ENCODE measurements around the gene MYORG. TPM values are rescaled to one million over a fixed set of nuclear protein-coding genes. Genes with fewer than 3 reads are reported as not detected.

MYORG gene
- total RNA-seq, 2 donors from 2014 or later = 7.4 to 12.1 TPM

DNA sequence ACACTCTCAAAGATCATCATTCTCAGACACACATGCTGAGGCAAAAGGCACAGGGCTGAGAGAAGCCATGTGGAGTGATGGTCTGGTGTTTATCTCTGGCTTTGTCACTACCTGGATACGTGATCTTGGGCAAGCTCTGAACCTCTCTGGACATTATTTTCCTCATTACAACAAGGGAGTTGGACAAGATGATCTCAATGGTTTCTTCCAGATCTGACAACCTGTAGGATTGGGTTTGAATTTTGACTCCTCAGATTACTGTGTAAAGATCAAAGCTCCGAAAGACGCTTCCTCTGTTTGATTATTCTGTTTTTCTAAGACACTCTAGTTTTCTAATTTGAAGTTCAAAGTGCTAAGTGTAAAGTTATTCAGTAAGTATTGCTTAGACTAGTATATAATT lies 27.4 kb downstream of the MYORG start:
- Histone ChIP-seq H3K4me1 (ENCODE audit: control insufficient read depth in 1 of 2, low read depth in 2 of 2) (peaks cover 10 to 33% of the 10 kb centered on the region in 2 donors), H3K4me3 (no peak overlapping the region), H3K27me3 (replicated peaks; ENCODE audit: insufficient read depth) (no peaks in the 10 kb centered on the region), H3K36me3 (no peaks in the 10 kb centered on the region), H3K9me3 (no peaks in the 10 kb centered on the region), H3K27ac (no peak overlapping the region)
- ATAC-seq (ENCODE audit: insufficient number of reproducible peaks, low FRiP score, low read depth) = no peak
- TF ChIP-seq CTCF (IDR thresholded peaks at IDR 0.05) = no peak
- no peak for DNase-seq (ENCODE audit: low spot score)

DNA sequence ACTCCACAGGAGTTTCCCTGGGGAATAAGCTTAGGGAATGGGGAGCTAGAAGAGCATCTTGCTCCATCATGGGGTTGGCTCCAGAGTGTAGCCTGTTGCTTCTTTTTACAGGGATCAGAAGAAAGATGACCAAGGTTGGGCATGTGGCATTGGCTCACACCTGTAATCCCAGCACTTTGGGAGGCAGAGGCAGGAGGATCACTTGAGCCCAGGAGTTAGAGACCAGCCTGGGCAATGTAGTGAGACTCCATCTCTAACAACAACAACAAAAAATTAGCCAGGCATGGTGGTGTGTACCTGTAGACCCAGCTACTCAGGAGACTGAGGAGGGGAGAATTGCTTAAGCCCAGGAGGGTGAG lies 28.9 kb downstream of the MYORG start:
- H3K27ac ChIP-seq = peak overlapping the region; percentile 69 to 97
- no peak for TF ChIP-seq CTCF (IDR thresholded peaks at IDR 0.05)
- no peak for ATAC-seq (ENCODE audit: insufficient number of reproducible peaks, low FRiP score, low read depth)
- no peak overlapping the region for H3K4me3 ChIP-seq
- no peaks in the 10 kb centered on the region for H3K9me3 ChIP-seq
- H3K36me3 ChIP-seq = no peaks in the 10 kb centered on the region
- no peaks in the 10 kb centered on the region for H3K27me3 ChIP-seq (replicated peaks; ENCODE audit: insufficient read depth)
- peaks cover 21 to 49% of the 10 kb centered on the region in 2 donors for H3K4me1 ChIP-seq (ENCODE audit: control insufficient read depth in 1 of 2, low read depth in 2 of 2)
- DNase-seq (ENCODE audit: low spot score) = no peak

DNA sequence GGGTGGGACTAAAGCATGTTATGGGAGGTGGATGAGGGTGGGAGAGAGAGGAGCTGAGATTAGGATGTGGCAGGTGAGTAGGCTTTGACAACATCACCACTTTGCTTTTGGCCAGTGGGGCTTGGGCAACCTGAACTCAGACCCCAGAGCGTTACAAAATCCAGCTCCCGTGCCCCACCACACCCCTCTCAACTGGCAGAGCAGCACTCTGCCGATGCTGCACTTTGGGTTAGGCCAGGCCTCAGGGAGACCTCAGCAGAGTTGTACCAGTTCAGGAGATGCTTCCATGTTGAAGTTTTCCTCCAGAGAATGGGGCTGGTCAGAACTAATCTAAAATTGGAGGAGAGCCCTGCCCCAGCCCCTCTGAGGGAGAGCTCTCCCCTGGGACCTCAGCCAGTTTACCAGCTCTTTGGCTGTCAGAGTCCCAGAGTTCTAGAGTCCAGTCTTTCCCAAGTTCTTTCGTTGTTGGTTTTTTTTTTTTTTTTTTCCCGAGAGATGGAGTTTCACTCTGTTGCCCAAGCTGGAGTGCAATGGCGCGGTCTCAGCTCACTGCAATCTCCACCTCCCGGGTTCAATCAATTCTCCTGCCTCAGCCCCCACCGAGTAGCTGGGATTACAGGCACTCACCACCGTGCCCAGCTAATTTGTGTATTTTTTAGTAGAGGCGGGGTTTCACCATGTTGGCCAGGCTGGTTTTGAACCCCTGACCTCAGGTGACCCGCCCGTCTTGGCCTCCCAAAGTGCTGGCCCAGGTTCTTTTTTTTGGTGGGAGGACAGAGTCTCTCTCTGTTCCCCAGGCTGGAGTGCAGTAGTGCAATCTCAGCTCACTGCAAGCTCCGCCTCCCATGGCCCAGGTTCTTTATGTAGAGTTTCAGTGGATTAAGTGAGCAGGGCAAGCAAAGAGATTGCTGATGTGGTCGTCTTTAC lies 29.6 kb downstream of the MYORG start:
- H3K4me3 ChIP-seq = no peak overlapping the region
- DNase-seq (ENCODE audit: low spot score) (no peak), ATAC-seq (ENCODE audit: insufficient number of reproducible peaks, low FRiP score, low read depth) (no peak)
- H3K36me3 ChIP-seq = no peaks in the 10 kb centered on the region
- TF ChIP-seq CTCF (IDR thresholded peaks at IDR 0.05) = no peak
- no peaks in the 10 kb centered on the region for H3K27me3 ChIP-seq (replicated peaks; ENCODE audit: insufficient read depth)
- peaks cover 26 to 55% of the 10 kb centered on the region in 2 donors for H3K4me1 ChIP-seq (ENCODE audit: control insufficient read depth in 1 of 2, low read depth in 2 of 2)
- H3K9me3 ChIP-seq = no peaks in the 10 kb centered on the region
- peak overlapping the region; percentile 69 to 97 for H3K27ac ChIP-seq

- Histone ChIP-seq H3K9me3 (no peaks in the 10 kb centered on the region), H3K4me1 (ENCODE audit: control insufficient read depth in 1 of 2, low read depth in 2 of 2) (peaks cover 26 to 65% of the 10 kb centered on the region in 2 donors), H3K27ac (peak overlapping the region; percentile 83 to 97), H3K36me3 (peaks cover 12% of the 10 kb centered on the region), H3K27me3 (replicated peaks; ENCODE audit: insufficient read depth) (no peaks in the 10 kb centered on the region), H3K4me3 (no peak overlapping the region)
- TF ChIP-seq CTCF (IDR thresholded peaks at IDR 0.05) = no peak
- ATAC-seq (ENCODE audit: insufficient number of reproducible peaks, low FRiP score, low read depth) (no peak), DNase-seq (ENCODE audit: low spot score) (no peak)
These were observed 33.1 kb downstream of the MYORG start for GRCh38 chr9:34343605-34344004.

DNA sequence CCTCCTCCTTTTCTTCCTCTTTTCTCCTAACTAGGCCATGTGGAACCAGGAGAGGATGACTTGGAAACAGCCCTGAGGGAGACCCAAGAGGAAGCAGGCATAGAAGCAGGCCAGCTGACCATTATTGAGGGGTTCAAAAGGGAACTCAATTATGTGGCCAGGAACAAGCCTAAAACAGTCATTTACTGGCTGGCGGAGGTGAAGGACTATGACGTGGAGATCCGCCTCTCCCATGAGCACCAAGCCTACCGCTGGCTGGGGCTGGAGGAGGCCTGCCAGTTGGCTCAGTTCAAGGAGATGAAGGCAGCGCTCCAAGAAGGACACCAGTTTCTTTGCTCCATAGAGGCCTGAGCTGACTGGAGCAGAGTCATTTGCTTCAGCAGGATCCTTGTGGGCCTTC lies 33.6 kb downstream of the MYORG start:
- Histone ChIP-seq H3K27me3 (replicated peaks; ENCODE audit: insufficient read depth) (no peaks in the 10 kb centered on the region), H3K9me3 (no peaks in the 10 kb centered on the region), H3K4me3 (no peak overlapping the region), H3K27ac (peak overlapping the region; percentile 83 to 97), H3K36me3 (peaks cover 13% of the 10 kb centered on the region), H3K4me1 (ENCODE audit: control insufficient read depth in 1 of 2, low read depth in 2 of 2) (peaks cover 26 to 65% of the 10 kb centered on the region in 2 donors)
- ATAC-seq (ENCODE audit: insufficient number of reproducible peaks, low FRiP score, low read depth) = peak; percentile 35
- TF ChIP-seq CTCF (IDR thresholded peaks at IDR 0.05) = no peak
- peak; percentile 49 for DNase-seq (ENCODE audit: low spot score)
